ENCODE results near the gene C12orf42.

C12orf42 gene

GRCh38 chr12:103495469-103496456 is at the start of gene C12orf42:
C12orf42 (minus strand) TSS chr12:103495968; CDS start chr12:103478426, 17,542 bp downstream.
- H3K9ac ChIP-seq (ENCODE audit: low read depth, low read length), result no peak within 1 kb of the TSS; the same call in 1 of the 2 replicates
- H3K9me3 ChIP-seq (ENCODE audit: insufficient read depth, low read depth, low read length), result no peaks in the 10 kb centered on the region
- peak within 1 kb of the TSS; percentile 73 for H3K4me3 ChIP-seq (ENCODE audit: low read length)
- no peaks in the 10 kb centered on the region for H3K36me3 ChIP-seq (ENCODE audit: insufficient read depth, low read depth, low read length)
- H3K27ac ChIP-seq (ENCODE audit: low read length), result no peak within 1 kb of the TSS
- H3K4me1 ChIP-seq (ENCODE audit: insufficient read depth, low read length), result peaks cover 10% of the 10 kb centered on the region; the same call in 1 of the 2 replicates
- peaks cover 24% of the 10 kb centered on the region for H3K27me3 ChIP-seq (ENCODE audit: insufficient read depth, low read length)

GRCh38 chr12:103542078-103542477 is 46.3 kb upstream of the C12orf42 start:
- Histone ChIP-seq H3K27me3 (ENCODE audit: insufficient read depth, low read length) (no peaks in the 10 kb centered on the region), H3K9ac (ENCODE audit: low read depth, low read length) (no peak overlapping the region), H3K27ac (ENCODE audit: low read length) (no peak overlapping the region), H3K4me1 (ENCODE audit: insufficient read depth, low read length) (no peaks in the 10 kb centered on the region), H3K36me3 (ENCODE audit: insufficient read depth, low read depth, low read length) (no peaks in the 10 kb centered on the region), H3K4me3 (ENCODE audit: low read length) (no peak overlapping the region), H3K9me3 (ENCODE audit: insufficient read depth, low read depth, low read length) (peaks cover 6% of the 10 kb centered on the region; the same call in 1 of the 2 replicates)

GRCh38 chr12:103540319-103540718 is 44.6 kb upstream of the C12orf42 start:
- H3K27ac ChIP-seq (ENCODE audit: low read length), result no peak overlapping the region
- H3K27me3 ChIP-seq (ENCODE audit: insufficient read depth, low read length), result no peaks in the 10 kb centered on the region
- no peaks in the 10 kb centered on the region for H3K4me1 ChIP-seq (ENCODE audit: insufficient read depth, low read length)
- H3K36me3 ChIP-seq (ENCODE audit: insufficient read depth, low read depth, low read length), result no peaks in the 10 kb centered on the region
- no peak overlapping the region for H3K4me3 ChIP-seq (ENCODE audit: low read length)
- peaks cover 6% of the 10 kb centered on the region; the same call in 1 of the 2 replicates for H3K9me3 ChIP-seq (ENCODE audit: insufficient read depth, low read depth, low read length)
- no peak overlapping the region for H3K9ac ChIP-seq (ENCODE audit: low read depth, low read length)

GRCh38 chr12:103538397-103538796 is 42.6 kb upstream of the C12orf42 start:
- H3K36me3 ChIP-seq (ENCODE audit: insufficient read depth, low read depth, low read length), result no peaks in the 10 kb centered on the region
- no peak overlapping the region for H3K4me3 ChIP-seq (ENCODE audit: low read length)
- H3K27me3 ChIP-seq (ENCODE audit: insufficient read depth, low read length), result no peaks in the 10 kb centered on the region
- H3K27ac ChIP-seq (ENCODE audit: low read length), result no peak overlapping the region
- no peaks in the 10 kb centered on the region for H3K4me1 ChIP-seq (ENCODE audit: insufficient read depth, low read length)
- H3K9me3 ChIP-seq (ENCODE audit: insufficient read depth, low read depth, low read length), result no peaks in the 10 kb centered on the region
- H3K9ac ChIP-seq (ENCODE audit: low read depth, low read length), result no peak overlapping the region

- Histone ChIP-seq H3K27ac (ENCODE audit: low read length) (no peak overlapping the region), H3K9me3 (ENCODE audit: insufficient read depth, low read depth, low read length) (no peaks in the 10 kb centered on the region), H3K4me3 (ENCODE audit: low read length) (no peak overlapping the region), H3K27me3 (ENCODE audit: insufficient read depth, low read length) (no peaks in the 10 kb centered on the region), H3K9ac (ENCODE audit: low read depth, low read length) (no peak overlapping the region), H3K36me3 (ENCODE audit: insufficient read depth, low read depth, low read length) (no peaks in the 10 kb centered on the region), H3K4me1 (ENCODE audit: insufficient read depth, low read length) (no peaks in the 10 kb centered on the region)
These were observed 34.7 kb upstream of the C12orf42 start for GRCh38 chr12:103530307-103531066.

- H3K9me3 ChIP-seq (ENCODE audit: insufficient read depth, low read depth, low read length), result no peaks in the 10 kb centered on the region
- no peaks in the 10 kb centered on the region for H3K27me3 ChIP-seq (ENCODE audit: insufficient read depth, low read length)
- no peaks in the 10 kb centered on the region for H3K4me1 ChIP-seq (ENCODE audit: insufficient read depth, low read length)
- H3K9ac ChIP-seq (ENCODE audit: low read depth, low read length), result no peak overlapping the region
- no peak overlapping the region for H3K27ac ChIP-seq (ENCODE audit: low read length)
- H3K36me3 ChIP-seq (ENCODE audit: insufficient read depth, low read depth, low read length), result no peaks in the 10 kb centered on the region
- no peak overlapping the region for H3K4me3 ChIP-seq (ENCODE audit: low read length)
These were observed 33.5 kb upstream of the C12orf42 start for GRCh38 chr12:103529306-103529705.

- H3K27ac ChIP-seq (ENCODE audit: low read length), result no peak overlapping the region
- H3K4me1 ChIP-seq (ENCODE audit: insufficient read depth, low read length), result no peaks in the 10 kb centered on the region
- no peak overlapping the region for H3K4me3 ChIP-seq (ENCODE audit: low read length)
- H3K36me3 ChIP-seq (ENCODE audit: insufficient read depth, low read depth, low read length), result no peaks in the 10 kb centered on the region
- no peak overlapping the region for H3K9ac ChIP-seq (ENCODE audit: low read depth, low read length)
- no peaks in the 10 kb centered on the region for H3K9me3 ChIP-seq (ENCODE audit: insufficient read depth, low read depth, low read length)
- no peaks in the 10 kb centered on the region for H3K27me3 ChIP-seq (ENCODE audit: insufficient read depth, low read length)
These were observed 28.6 kb upstream of the C12orf42 start for GRCh38 chr12:103524238-103524875.

- Histone ChIP-seq H3K27ac (ENCODE audit: low read length) (no peak overlapping the region), H3K4me1 (ENCODE audit: insufficient read depth, low read length) (no peaks in the 10 kb centered on the region), H3K9ac (ENCODE audit: low read depth, low read length) (no peak overlapping the region), H3K36me3 (ENCODE audit: insufficient read depth, low read depth, low read length) (no peaks in the 10 kb centered on the region), H3K27me3 (ENCODE audit: insufficient read depth, low read length) (no peaks in the 10 kb centered on the region), H3K9me3 (ENCODE audit: insufficient read depth, low read depth, low read length) (no peaks in the 10 kb centered on the region), H3K4me3 (ENCODE audit: low read length) (no peak overlapping the region)
These were observed 28.0 kb upstream of the C12orf42 start for GRCh38 chr12:103523771-103524170.

- Histone ChIP-seq H3K27ac (ENCODE audit: low read length) (no peak overlapping the region), H3K9me3 (ENCODE audit: insufficient read depth, low read depth, low read length) (no peaks in the 10 kb centered on the region), H3K4me3 (ENCODE audit: low read length) (no peak overlapping the region), H3K4me1 (ENCODE audit: insufficient read depth, low read length) (no peaks in the 10 kb centered on the region), H3K36me3 (ENCODE audit: insufficient read depth, low read depth, low read length) (no peaks in the 10 kb centered on the region), H3K27me3 (ENCODE audit: insufficient read depth, low read length) (no peaks in the 10 kb centered on the region), H3K9ac (ENCODE audit: low read depth, low read length) (no peak overlapping the region)
These were observed 25.0 kb upstream of the C12orf42 start for GRCh38 chr12:103520686-103521215.

- Histone ChIP-seq H3K4me1 (ENCODE audit: insufficient read depth, low read length) (no peaks in the 10 kb centered on the region), H3K36me3 (ENCODE audit: insufficient read depth, low read depth, low read length) (no peaks in the 10 kb centered on the region), H3K27me3 (ENCODE audit: insufficient read depth, low read length) (no peaks in the 10 kb centered on the region), H3K4me3 (ENCODE audit: low read length) (no peak overlapping the region), H3K9ac (ENCODE audit: low read depth, low read length) (no peak overlapping the region), H3K27ac (ENCODE audit: low read length) (no peak overlapping the region), H3K9me3 (ENCODE audit: insufficient read depth, low read depth, low read length) (no peaks in the 10 kb centered on the region)
These were observed 23.9 kb upstream of the C12orf42 start for GRCh38 chr12:103519632-103520031.

- no peak overlapping the region for H3K9ac ChIP-seq (ENCODE audit: low read depth, low read length)
- no peak overlapping the region for H3K27ac ChIP-seq (ENCODE audit: low read length)
- no peaks in the 10 kb centered on the region for H3K4me1 ChIP-seq (ENCODE audit: insufficient read depth, low read length)
- H3K27me3 ChIP-seq (ENCODE audit: insufficient read depth, low read length), result no peaks in the 10 kb centered on the region
- no peaks in the 10 kb centered on the region for H3K36me3 ChIP-seq (ENCODE audit: insufficient read depth, low read depth, low read length)
- no peak overlapping the region for H3K4me3 ChIP-seq (ENCODE audit: low read length)
- H3K9me3 ChIP-seq (ENCODE audit: insufficient read depth, low read depth, low read length), result no peaks in the 10 kb centered on the region
These were observed 23.1 kb upstream of the C12orf42 start for GRCh38 chr12:103518899-103519298.

Data from iPS-20b (cell line).